Fibroblast of lung (primary cell): ENCODE results near the gene ATP5PD. TPM values are rescaled to one million over a fixed set of nuclear protein-coding genes. Genes with fewer than 3 reads are reported as not detected.

Experiments
- DNase-seq, 2 donors: peaks; one replicate each; pipeline versions ENCODE4 v3.0.0 to v3.0.0-alpha.2; 2010; ENCODE audit warnings: low read depth in 2 of 2
- H2AFZ ChIP-seq: 2 replicates; pipeline ENCODE4 v1.5.1; 2012; ENCODE audit warnings: low read length, control low read depth, inconsistent platforms
- H3K27ac ChIP-seq: 2 replicates; pipeline ENCODE4 v1.5.1; 2011; ENCODE audit warnings: low read length, control low read depth; ENCODE audit not compliant: insufficient read depth
- H3K27me3 ChIP-seq: 2 replicates; pipeline ENCODE4 v1.5.1; 2011; ENCODE audit warnings: mild to moderate bottlenecking, low read length; ENCODE audit not compliant: control insufficient read depth, insufficient read depth
- H3K36me3 ChIP-seq: 2 replicates; pipeline ENCODE4 v1.5.1; 2011; ENCODE audit warnings: low read length; ENCODE audit not compliant: control insufficient read depth, insufficient read depth
- H3K4me1 ChIP-seq: 2 replicates; pipeline ENCODE4 v1.5.1; 2011; ENCODE audit warnings: low read length; ENCODE audit not compliant: control insufficient read depth, insufficient read depth; ENCODE audit errors: extremely low read depth
- H3K4me2 ChIP-seq: 2 replicates; pipeline ENCODE4 v1.5.1; 2011; ENCODE audit warnings: low read length, control low read depth; ENCODE audit not compliant: insufficient read depth; ENCODE audit errors: extremely low read depth
- H3K4me3 ChIP-seq, 4 experiments: fragments of 200-600 bp in 1 of 4; sonication (generic) in 1 of 4; replicated peaks in 1 of 4; 2 replicates each; pipeline ENCODE4 v1.5.1; 2011 to 2016; ENCODE audit warnings: low read length in 4 of 4, low read depth in 3 of 4, mild to moderate bottlenecking in 3 of 4, control low read depth in 2 of 4, inconsistent platforms in 1 of 4, mixed read lengths in 1 of 4; ENCODE audit not compliant: insufficient read depth in 1 of 4; ENCODE audit errors: control extremely low read depth in 1 of 4
- H3K79me2 ChIP-seq: 2 replicates; pipeline ENCODE4 v1.5.1; 2012; ENCODE audit warnings: mild to moderate bottlenecking, low read length, inconsistent platforms; ENCODE audit not compliant: control insufficient read depth, insufficient read depth
- H3K9ac ChIP-seq: 2 replicates; pipeline ENCODE4 v1.5.1; 2011; ENCODE audit warnings: mild to moderate bottlenecking, low read length, control low read depth; ENCODE audit not compliant: insufficient read depth
- H3K9me3 ChIP-seq: 2 replicates; pipeline ENCODE4 v1.5.1; 2012; ENCODE audit warnings: low read depth, low read length; ENCODE audit not compliant: control insufficient read depth, insufficient read depth
- H4K20me1 ChIP-seq: 2 replicates; pipeline ENCODE4 v1.5.1; 2011; ENCODE audit warnings: low read length; ENCODE audit not compliant: control insufficient read depth, insufficient read depth; ENCODE audit errors: extremely low read depth
- CTCF ChIP-seq, 2 donors: IDR thresholded peaks in 1 of 2; conservative IDR thresholded peaks in 1 of 2; 1 replicate in 1 of 2; 2 replicates in 1 of 2; pipeline ENCODE4 v1.5.1; 2011 to 2012; ENCODE audit warnings: low read length in 2 of 2, control low read depth in 1 of 2, inconsistent platforms in 1 of 2, low read depth in 1 of 2, mild to moderate bottlenecking in 1 of 2
- EZH2 ChIP-seq: IDR thresholded peaks from 2 replicates; pipeline ENCODE4 v1.5.1; 2012; ENCODE audit warnings: low read length, control low read depth, mild to moderate bottlenecking; ENCODE audit errors: missing control alignments
- polyA plus RNA-seq, 2 donors: library from polyadenylated mRNA; depleted of rRNA in 1 of 2; stranded (reverse) in 1 of 2; unstranded in 1 of 2; fragments of >200 nt; gene quantifications; 2 replicates each; pipeline ENCODE4 v1.2.1, GENCODE V29; 2011 to 2012; ENCODE audit warnings: missing spikeins in 1 of 2
- total RNA-seq: library from RNA; depleted of rRNA; stranded (reverse); fragments of >200 nt; gene quantifications from 2 replicates; pipeline ENCODE4 v1.2.1, GENCODE V29; 2014

ATP5PD gene
- total and polyA plus RNA-seq, 2 donors (not counting 1 experiment from before 2014, with no cell fraction given), result 317 to 442 TPM

DNA sequence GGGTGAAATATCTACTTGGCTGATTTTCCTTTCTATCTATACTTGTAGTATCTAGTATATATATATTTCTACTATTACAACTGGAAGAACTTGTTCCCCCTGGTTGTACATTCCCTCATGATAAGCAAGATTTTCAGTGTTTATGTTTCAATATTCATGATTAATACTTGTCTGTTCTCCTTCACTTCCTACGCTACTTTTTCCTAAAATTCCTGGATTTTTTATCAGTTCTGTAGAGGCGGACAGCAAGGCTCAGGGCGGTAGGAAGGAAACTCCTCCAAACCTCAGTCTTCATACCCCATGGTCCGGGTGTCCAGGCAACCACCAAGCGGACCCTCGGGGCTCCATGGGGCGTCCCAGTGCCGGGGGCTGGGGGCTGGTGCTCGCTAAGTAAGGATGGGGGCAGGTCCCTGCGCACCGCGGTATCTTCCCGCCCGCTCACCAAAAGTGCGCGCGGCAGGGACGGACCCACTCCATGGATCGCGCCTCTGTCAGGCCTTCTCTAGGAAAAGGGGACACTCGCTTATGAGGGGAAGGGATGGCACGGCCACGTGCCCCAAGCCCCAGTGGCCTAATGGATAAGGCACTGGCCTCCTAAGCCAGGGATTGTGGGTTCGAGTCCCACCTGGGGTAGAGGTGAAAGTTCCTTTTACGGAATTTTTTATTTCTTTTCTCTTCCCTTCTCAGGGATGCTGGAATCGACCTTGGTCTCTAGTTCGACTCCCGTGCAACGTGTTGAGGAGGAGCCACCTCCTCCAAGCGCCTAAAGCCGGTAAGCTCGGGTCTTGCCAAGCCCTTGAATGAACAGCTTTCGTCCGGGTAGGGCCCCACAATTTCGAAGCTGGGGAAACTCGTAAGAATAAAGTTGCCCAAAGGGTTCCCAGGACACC lies 13.2 kb downstream of the ATP5PD start:
- no peaks in the 10 kb centered on the region for H3K27me3 ChIP-seq
- DNase-seq, result peak; percentile 84 to 90
- H4K20me1 ChIP-seq, result no peaks in the 10 kb centered on the region
- TF ChIP-seq EZH2 (no peak), CTCF (conservative IDR thresholded peaks at IDR 0.05 in 1 of 2, IDR thresholded peaks at IDR 0.05 in 1 of 2; ENCODE audit: low read depth in 1 of 2, low read length in 2 of 2) (no peak)
- no peaks in the 10 kb centered on the region for H3K79me2 ChIP-seq
- H3K4me3 ChIP-seq, result peak overlapping the region; percentile 64 to 85 (median 74)
- peak overlapping the region; percentile 36 for H3K9ac ChIP-seq
- peak overlapping the region; percentile 96 for H3K27ac ChIP-seq
- H3K4me1 ChIP-seq, result peaks cover 10% of the 10 kb centered on the region
- H2AFZ ChIP-seq, result peak overlapping the region; percentile 9
- H3K36me3 ChIP-seq, result peaks cover 1% of the 10 kb centered on the region
- no peaks in the 10 kb centered on the region for H3K9me3 ChIP-seq
- H3K4me2 ChIP-seq, result peak overlapping the region; percentile 80

DNA sequence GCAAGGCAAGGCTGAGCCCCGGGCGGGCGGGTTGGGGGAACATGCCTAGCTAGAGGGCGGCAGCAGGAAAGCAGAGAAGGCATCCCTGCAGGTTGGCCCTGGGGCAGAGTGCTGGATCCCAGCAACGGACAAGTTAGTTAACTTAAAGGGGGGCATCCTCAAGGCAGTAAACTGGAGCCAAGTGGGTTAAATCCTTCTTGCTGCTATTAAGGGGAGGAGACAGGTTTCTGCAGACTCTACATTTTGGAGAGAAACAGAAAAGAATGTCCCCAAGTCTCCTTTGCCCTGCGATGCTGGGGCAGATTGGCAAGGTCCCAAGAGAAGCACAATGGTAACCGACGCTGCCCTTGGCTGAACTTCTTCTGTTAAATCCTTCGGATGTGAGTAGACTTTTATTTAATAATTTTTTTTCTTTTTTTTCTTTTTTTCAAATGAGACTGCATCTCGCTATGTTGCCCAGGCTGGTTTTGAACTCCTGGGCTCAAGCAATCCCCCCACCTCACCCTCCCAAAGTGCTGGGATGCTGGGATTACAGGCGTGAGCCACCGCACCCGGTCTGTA lies 14.0 kb downstream of the ATP5PD start:
- no peaks in the 10 kb centered on the region for H3K27me3 ChIP-seq
- peak overlapping the region; percentile 31 for H3K27ac ChIP-seq
- H3K4me2 ChIP-seq, result peak overlapping the region; percentile 80
- peak overlapping the region; percentile 73 for H2AFZ ChIP-seq
- H3K9me3 ChIP-seq, result no peaks in the 10 kb centered on the region
- H3K79me2 ChIP-seq, result no peaks in the 10 kb centered on the region
- no peaks in the 10 kb centered on the region for H4K20me1 ChIP-seq
- TF ChIP-seq EZH2, result no peak
- no peak for TF ChIP-seq CTCF (conservative IDR thresholded peaks at IDR 0.05 in 1 of 2, IDR thresholded peaks at IDR 0.05 in 1 of 2; ENCODE audit: low read depth in 1 of 2, low read length in 2 of 2)
- H3K4me1 ChIP-seq, result peaks cover 10% of the 10 kb centered on the region
- no peaks in the 10 kb centered on the region for H3K36me3 ChIP-seq
- H3K4me3 ChIP-seq, result peak overlapping the region; percentile 46 to 85 (median 66)
- no peak overlapping the region for H3K9ac ChIP-seq
- peak in 1 of 2 donors; percentile 21 for DNase-seq

DNA sequence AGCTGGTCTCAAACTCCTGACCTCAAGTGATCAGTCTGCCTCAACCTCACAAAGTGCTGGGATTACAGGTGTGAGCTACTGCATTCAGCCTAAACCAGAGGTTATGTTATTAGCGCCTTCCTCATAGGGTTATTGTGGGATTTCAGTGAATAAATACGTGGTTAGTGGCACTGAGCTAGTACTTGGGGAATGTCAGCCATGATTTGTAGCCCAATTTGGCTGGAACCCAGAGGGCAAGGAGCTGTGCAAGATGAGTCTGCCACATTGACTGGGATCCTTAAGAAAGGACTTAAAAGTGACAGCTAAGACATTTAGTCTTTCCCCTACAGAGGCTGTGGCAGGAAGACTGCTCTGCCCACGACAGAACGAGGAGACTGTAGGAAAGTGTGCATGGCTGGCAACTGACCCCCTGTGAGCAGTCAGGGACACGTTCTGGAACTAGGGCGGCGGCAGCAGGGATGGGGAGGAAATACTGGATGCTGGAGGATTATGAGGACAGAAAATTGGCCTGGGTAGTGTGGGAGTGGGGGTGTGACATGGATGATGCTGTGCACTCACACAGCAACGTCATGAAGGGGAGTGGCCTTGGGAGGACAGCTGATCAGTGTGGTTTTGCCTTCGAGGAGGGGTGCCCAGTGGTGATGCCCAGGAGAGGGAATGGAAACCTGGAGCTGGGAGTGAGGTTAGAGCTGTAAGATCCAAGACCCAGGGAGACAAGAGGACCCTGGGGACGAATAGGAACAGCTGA lies 14.6 kb downstream of the ATP5PD start:
- H3K27me3 ChIP-seq, result no peaks in the 10 kb centered on the region
- peak overlapping the region in 3 of 4 experiments; percentile 40 to 85 (median 64) for H3K4me3 ChIP-seq
- peaks cover 10% of the 10 kb centered on the region for H3K4me1 ChIP-seq
- peak; percentile 81 to 85 for DNase-seq
- H3K36me3 ChIP-seq, result no peaks in the 10 kb centered on the region
- no peaks in the 10 kb centered on the region for H4K20me1 ChIP-seq
- no peaks in the 10 kb centered on the region for H3K9me3 ChIP-seq
- TF ChIP-seq CTCF (conservative IDR thresholded peaks at IDR 0.05 in 1 of 2, IDR thresholded peaks at IDR 0.05 in 1 of 2; ENCODE audit: low read depth in 1 of 2, low read length in 2 of 2) (no peak), EZH2 (no peak)
- no peaks in the 10 kb centered on the region for H3K79me2 ChIP-seq
- H3K9ac ChIP-seq, result peak overlapping the region; percentile 11
- peak overlapping the region; percentile 58 for H3K27ac ChIP-seq
- peak overlapping the region; percentile 89 for H3K4me2 ChIP-seq
- peak overlapping the region; percentile 73 for H2AFZ ChIP-seq
